Mesenchymal stem cell (in vitro differentiated cells and primary cell): ENCODE measurements around the gene TRIM4.
"Not testable (repeated sequence)": the region's sequence is repeated elsewhere in the genome, so short reads cannot be mapped to it uniquely, and the experiment has no call there.

Experiments
- DNase-seq: peaks from one replicate; pipeline ENCODE4 v3.0.0-alpha.2; 2013
- H2AFZ ChIP-seq: one replicate; pipeline ENCODE4 v1.6.1; 2013; ENCODE audit warnings: low read depth, mild to moderate bottlenecking, control low read depth, inconsistent platforms, low read length, moderate library complexity
- H2AK5ac ChIP-seq: 2 replicates; pipeline ENCODE4 v1.6.1; 2013; ENCODE audit warnings: low read length, moderate library complexity, mild to moderate bottlenecking, inconsistent platforms; ENCODE audit not compliant: severe bottlenecking
- H2BK120ac ChIP-seq: one replicate; pipeline ENCODE4 v1.6.1; 2013; ENCODE audit warnings: low read depth, mild to moderate bottlenecking, inconsistent platforms, low read length, moderate library complexity
- H2BK12ac ChIP-seq, 2 experiments: one replicate each; pipeline ENCODE4 v1.6.1; 2013; ENCODE audit warnings: inconsistent platforms in 2 of 2, low read length in 2 of 2, mild to moderate bottlenecking in 2 of 2, moderate library complexity in 2 of 2, control low read depth in 1 of 2
- H2BK15ac ChIP-seq: one replicate; pipeline ENCODE4 v1.6.1; 2013; ENCODE audit warnings: mild to moderate bottlenecking, low read depth, inconsistent platforms; ENCODE audit not compliant: poor library complexity, severe bottlenecking
- H2BK5ac ChIP-seq: 2 replicates; pipeline ENCODE4 v1.6.1; 2013; ENCODE audit warnings: low read depth, mild to moderate bottlenecking, low read length, control low read depth, inconsistent platforms; ENCODE audit not compliant: poor library complexity, severe bottlenecking
- H3K14ac ChIP-seq, 2 experiments: one replicate each; pipeline ENCODE4 v1.6.1; 2013; ENCODE audit warnings: inconsistent platforms in 2 of 2, low read length in 2 of 2, control low read depth in 1 of 2, mild to moderate bottlenecking in 1 of 2, moderate library complexity in 1 of 2
- H3K18ac ChIP-seq, 2 experiments: one replicate each; pipeline ENCODE4 v1.6.1; 2013; ENCODE audit warnings: inconsistent platforms in 2 of 2, low read length in 2 of 2, control low read depth in 1 of 2, low read depth in 1 of 2, mild to moderate bottlenecking in 1 of 2
- H3K23ac ChIP-seq, 2 experiments: one replicate each; pipeline ENCODE4 v1.6.1; 2013; ENCODE audit warnings: inconsistent platforms in 2 of 2, low read length in 2 of 2, mild to moderate bottlenecking in 2 of 2, moderate library complexity in 2 of 2, control low read depth in 1 of 2
- H3K27ac ChIP-seq: 2 replicates; pipeline ENCODE4 v1.5.1; 2013; ENCODE audit warnings: mild to moderate bottlenecking, moderate library complexity, low read length, control low read depth, inconsistent platforms; ENCODE audit not compliant: poor library complexity, severe bottlenecking
- H3K27me3 ChIP-seq, 2 experiments: 2 replicates each; pipeline versions ENCODE4 v1.6.1 to v1.7.0; 2013; ENCODE audit warnings: low read length in 2 of 2, mild to moderate bottlenecking in 2 of 2, moderate library complexity in 2 of 2, control low read depth in 1 of 2, inconsistent platforms in 1 of 2; ENCODE audit not compliant: control insufficient read depth in 1 of 2, insufficient read depth in 1 of 2
- H3K36me3 ChIP-seq, 2 experiments: 2 replicates each; pipeline versions ENCODE4 v1.6.1 to v1.7.0; 2013; ENCODE audit warnings: low read length in 2 of 2, control low read depth in 1 of 2, inconsistent platforms in 1 of 2, low read depth in 1 of 2, mild to moderate bottlenecking in 1 of 2; ENCODE audit not compliant: insufficient read depth in 2 of 2, control insufficient read depth in 1 of 2
- H3K4ac ChIP-seq, 2 experiments: one replicate each; pipeline ENCODE4 v1.6.1; 2013; ENCODE audit warnings: inconsistent platforms in 2 of 2, low read length in 2 of 2, mild to moderate bottlenecking in 2 of 2, moderate library complexity in 2 of 2, control low read depth in 1 of 2, low read depth in 1 of 2
- H3K4me1 ChIP-seq: 2 replicates; pipeline ENCODE4 v1.6.1; 2013; ENCODE audit warnings: low read depth, low read length, control low read depth; ENCODE audit not compliant: control insufficient read depth, insufficient read depth
- H3K4me2 ChIP-seq: 2 replicates; pipeline ENCODE4 v1.6.1; 2013; ENCODE audit warnings: low read length, mild to moderate bottlenecking, inconsistent platforms; ENCODE audit not compliant: poor library complexity, severe bottlenecking
- H3K4me3 ChIP-seq, 2 experiments: 2 replicates each; pipeline versions ENCODE4 v1.5.1 to v1.7.0; 2013; ENCODE audit warnings: low read length in 2 of 2, mild to moderate bottlenecking in 2 of 2, control low read depth in 1 of 2, low read depth in 1 of 2; ENCODE audit not compliant: insufficient read depth in 1 of 2
- H3K79me1 ChIP-seq: replicated peaks from 2 replicates; pipeline ENCODE4 v1.6.1; 2013; ENCODE audit warnings: mild to moderate bottlenecking, control low read depth, low read length, inconsistent platforms; ENCODE audit not compliant: poor library complexity, severe bottlenecking
- H3K9ac ChIP-seq: 2 replicates; pipeline ENCODE4 v1.7.0; 2013; ENCODE audit warnings: mild to moderate bottlenecking, low read length, moderate library complexity
- H3K9me3 ChIP-seq: 2 replicates; pipeline ENCODE4 v1.7.0; 2013; ENCODE audit warnings: mild to moderate bottlenecking, low read length; ENCODE audit not compliant: control insufficient read depth
- H4K8ac ChIP-seq: one replicate; pipeline ENCODE4 v1.6.1; 2013; ENCODE audit warnings: inconsistent platforms, mild to moderate bottlenecking, low read length, moderate library complexity
- H4K91ac ChIP-seq: one replicate; pipeline ENCODE4 v1.6.1; 2013; ENCODE audit warnings: mild to moderate bottlenecking, low read length, inconsistent platforms
- WGBS: methylation state at CpG from one replicate; pipeline ENCODE4 v1.1.7; 2013; ENCODE audit warnings: mixed read lengths; 5-methylcytosine and 5-hydroxymethylcytosine counted together

TRIM4 gene

DNA sequence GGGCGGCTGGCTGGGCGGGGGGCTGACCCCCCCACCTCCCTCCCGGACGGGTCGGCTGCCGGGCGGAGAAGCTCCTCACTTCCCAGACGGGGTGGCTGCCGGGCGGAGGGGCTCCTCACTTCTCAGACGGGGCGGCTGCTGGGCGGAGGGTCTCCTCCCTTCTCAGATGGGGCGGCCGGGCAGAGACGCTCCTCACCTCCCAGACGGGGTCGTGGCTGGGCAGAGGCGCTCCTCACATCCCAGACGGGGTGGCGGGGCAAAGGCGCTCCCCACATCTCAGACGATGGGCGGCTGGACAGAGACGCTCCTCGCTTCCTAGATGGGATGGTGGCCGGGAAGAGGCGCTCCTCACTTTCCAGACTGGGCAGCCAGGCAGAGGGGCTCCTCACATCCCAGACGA is 31.0 kb downstream of the TRIM4 start:
- not testable (repeated sequence) for H2BK120ac ChIP-seq, H3K4me3 ChIP-seq, H3K4ac ChIP-seq, DNase-seq, H3K79me1 ChIP-seq, H2AK5ac ChIP-seq, H3K18ac ChIP-seq, H3K27ac ChIP-seq, H3K9me3 ChIP-seq, H3K27me3 ChIP-seq, H3K9ac ChIP-seq, H4K8ac ChIP-seq, H2BK5ac ChIP-seq, H4K91ac ChIP-seq, H2BK12ac ChIP-seq, H2BK15ac ChIP-seq, H3K4me1 ChIP-seq, H3K23ac ChIP-seq, H2AFZ ChIP-seq, H3K14ac ChIP-seq, H3K4me2 ChIP-seq
- WGBS = 95% methylated on average over 12 of the region's 29 CpGs
- H3K36me3 ChIP-seq = peaks cover 0 to 36% of the 10 kb centered on the region in 2 experiments

DNA sequence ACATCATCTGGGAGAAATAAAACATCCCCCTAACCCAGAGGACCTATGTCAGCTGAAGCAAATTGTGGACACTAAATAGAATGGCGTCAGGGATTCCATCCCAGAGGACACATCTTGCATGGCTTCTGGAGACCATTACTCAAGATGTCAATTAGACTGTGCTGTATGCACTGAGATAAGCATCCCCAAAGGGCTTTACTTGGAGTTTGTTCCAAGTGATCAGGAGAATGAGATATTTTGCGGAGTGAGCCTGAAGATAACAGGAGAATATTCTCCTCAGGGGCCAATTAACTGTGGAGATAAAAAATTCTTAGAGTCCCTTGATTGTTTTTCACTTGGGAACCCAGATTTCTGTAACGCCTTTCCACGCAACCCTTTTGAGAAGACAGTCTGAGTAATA is 38.0 kb downstream of the TRIM4 start:
- Histone ChIP-seq H3K9ac (no peak overlapping the region), H2BK15ac (no peak overlapping the region), H3K27ac (no peak overlapping the region), H3K79me1 (no peaks in the 10 kb centered on the region), H2AFZ (no peak overlapping the region), H4K8ac (no peak overlapping the region), H2AK5ac (no peak overlapping the region), H3K4ac (no peak overlapping the region), H2BK120ac (no peak overlapping the region), H3K23ac (no peak overlapping the region), H3K4me2 (no peak overlapping the region), H3K4me1 (no peaks in the 10 kb centered on the region), H3K36me3 (peaks cover 0 to 5% of the 10 kb centered on the region in 2 experiments), H3K18ac (no peak overlapping the region), H3K14ac (no peak overlapping the region), H3K4me3 (no peak overlapping the region), H4K91ac (no peak overlapping the region), H3K9me3 (no peaks in the 10 kb centered on the region), H3K27me3 (peaks cover 0 to 4% of the 10 kb centered on the region in 2 experiments), H2BK5ac (no peak overlapping the region), H2BK12ac (no peak overlapping the region)
- DNase-seq = no peak
- 71% methylated on average over 2 of the region's 4 CpGs for WGBS

DNA sequence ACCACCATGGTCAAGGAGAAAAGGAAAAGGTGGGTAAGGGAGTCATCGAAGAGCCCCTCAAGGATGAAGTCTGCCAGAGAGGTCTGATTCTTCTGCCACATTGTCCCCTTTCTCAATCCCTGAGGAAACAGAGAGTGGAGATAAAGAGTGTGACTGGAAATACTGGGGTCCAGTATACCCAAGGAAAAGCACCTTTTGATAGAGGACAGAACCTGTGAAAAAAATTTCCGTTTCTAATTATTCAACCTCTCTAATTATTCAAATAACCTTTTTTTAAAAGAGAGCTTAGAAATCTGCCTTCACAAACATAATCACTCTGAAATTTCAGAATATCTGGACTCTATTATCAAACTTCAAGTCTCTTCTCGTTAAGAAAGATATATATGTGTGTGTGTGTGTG is 42.4 kb downstream of the TRIM4 start, which contains the start of gene OR2AE1:
Gene OR2AE1 (minus strand): TSS at position 101 of the 400 bp plus-strand sequence. CDS start 0 bp downstream, at position 101.
- Histone ChIP-seq H3K79me1 (no peaks in the 10 kb centered on the region), H3K23ac (no peak within 1 kb of the TSS), H3K9ac (no peak within 1 kb of the TSS), H4K8ac (no peak within 1 kb of the TSS), H2AFZ (no peak within 1 kb of the TSS), H3K4me2 (no peak within 1 kb of the TSS), H2BK120ac (no peak within 1 kb of the TSS), H3K9me3 (no peaks in the 10 kb centered on the region), H2BK15ac (no peak within 1 kb of the TSS), H3K27ac (no peak within 1 kb of the TSS), H3K36me3 (peaks cover 0 to 14% of the 10 kb centered on the region in 2 experiments), H2BK12ac (no peak within 1 kb of the TSS), H2AK5ac (no peak within 1 kb of the TSS), H4K91ac (no peak within 1 kb of the TSS), H3K14ac (no peak within 1 kb of the TSS), H3K27me3 (peaks cover 0 to 8% of the 10 kb centered on the region in 2 experiments), H3K4me1 (no peaks in the 10 kb centered on the region), H3K4ac (no peak within 1 kb of the TSS), H3K18ac (no peak within 1 kb of the TSS), H2BK5ac (no peak within 1 kb of the TSS), H3K4me3 (no peak within 1 kb of the TSS)
- DNase-seq = no peak
- 81% methylated on average over 1 of the region's 3 CpGs for WGBS

DNA sequence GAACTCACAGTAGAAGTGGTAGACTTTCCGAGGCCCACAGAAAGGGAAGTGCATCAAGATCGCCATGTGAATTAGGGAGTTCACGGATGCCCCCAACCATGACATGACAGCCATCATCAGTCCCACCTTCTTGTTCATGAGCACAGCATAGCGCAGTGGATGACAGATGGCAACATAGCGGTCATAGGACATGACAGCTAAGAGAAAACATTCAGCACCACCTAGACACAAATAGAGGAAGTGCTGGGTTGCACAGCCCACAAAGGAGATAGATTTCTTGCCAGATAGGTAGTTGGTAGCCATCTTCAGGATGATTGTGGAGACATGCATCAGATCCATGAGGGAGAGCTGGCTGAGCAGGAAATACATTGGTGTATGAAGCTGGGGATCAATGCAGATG is 42.8 kb downstream of the TRIM4 start:
- no peak overlapping the region for H4K91ac ChIP-seq
- H2BK120ac ChIP-seq = no peak overlapping the region
- H3K4me2 ChIP-seq = no peak overlapping the region
- WGBS = 90% methylated on average over 5 of the region's 5 CpGs
- H2AFZ ChIP-seq = no peak overlapping the region
- H3K4me3 ChIP-seq = no peak overlapping the region
- H3K23ac ChIP-seq = no peak overlapping the region
- H3K9ac ChIP-seq = no peak overlapping the region
- DNase-seq = no peak
- no peak overlapping the region for H3K18ac ChIP-seq
- no peak overlapping the region for H2BK15ac ChIP-seq
- no peaks in the 10 kb centered on the region for H3K4me1 ChIP-seq
- no peak overlapping the region for H4K8ac ChIP-seq
- no peaks in the 10 kb centered on the region for H3K9me3 ChIP-seq
- H3K79me1 ChIP-seq = no peaks in the 10 kb centered on the region
- H2AK5ac ChIP-seq = no peak overlapping the region
- no peak overlapping the region for H3K4ac ChIP-seq
- no peak overlapping the region for H3K27ac ChIP-seq
- H2BK5ac ChIP-seq = no peak overlapping the region
- no peak overlapping the region for H3K14ac ChIP-seq
- H2BK12ac ChIP-seq = no peak overlapping the region
- peaks cover 0 to 8% of the 10 kb centered on the region in 2 experiments for H3K27me3 ChIP-seq
- peaks cover 0 to 14% of the 10 kb centered on the region in 2 experiments for H3K36me3 ChIP-seq
